OCI-LY7 (cell line): ENCODE measurements around the gene RAD21L1. TPM values are rescaled to one million over a fixed set of nuclear protein-coding genes. Genes with fewer than 3 reads are reported as not detected.

Experiments used
- BruUV-seq: library from RNA; stranded (reverse); fragments of 400-500 nt; replicated peaks from 2 replicates; lab custom pipeline; 2021; lab: Mats Ljungman, UMichigan
- CTCF ChIA-PET: fragments of 300-600 bp; sonication (Branson Sonifier 250); formaldehyde crosslinking; loops from one replicate; lab custom pipeline; 2022; ENCODE audit warnings: antibody characterized with exemption; ENCODE audit not compliant: unreplicated experiment; lab: Charles Lee
- POLR2A ChIA-PET: fragments of 300-600 bp; sonication (Branson Sonifier 250); formaldehyde crosslinking; loops from one replicate; lab custom pipeline; 2022; ENCODE audit warnings: antibody characterized with exemption; lab: Charles Lee
- DNase-seq: peaks from one replicate; pipeline ENCODE4 v3.0.0-alpha.2; 2015; ENCODE audit warnings: low spot score
- H2AFZ ChIP-seq: fragments of 200-600 bp; sonication (generic), shearing (Covaris generic); 2 replicates; pipeline ENCODE4 v1.6.1; 2014; ENCODE audit warnings: mild to moderate bottlenecking, antibody characterized with exemption, low read length, moderate library complexity
- H3K27ac ChIP-seq: fragments of 200-600 bp; sonication (generic); 2 replicates; pipeline ENCODE4 v1.5.1; 2014; ENCODE audit warnings: mixed run types, low read depth, mild to moderate bottlenecking, moderate library complexity, low read length, inconsistent platforms; ENCODE audit not compliant: poor library complexity, severe bottlenecking
- H3K36me3 ChIP-seq: fragments of 200-600 bp; sonication (generic); 2 replicates; pipeline ENCODE4 v1.6.1; 2014; ENCODE audit warnings: mild to moderate bottlenecking, antibody characterized with exemption, low read length, moderate library complexity, mixed read lengths; ENCODE audit not compliant: insufficient read depth
- H3K4me1 ChIP-seq: fragments of 200-600 bp; sonication (generic); 2 replicates; pipeline ENCODE4 v1.5.1; 2014; ENCODE audit warnings: mild to moderate bottlenecking, low read length; ENCODE audit not compliant: insufficient read depth, poor library complexity, severe bottlenecking
- H3K4me2 ChIP-seq: fragments of 200-600 bp; sonication (generic); 2 replicates; pipeline ENCODE4 v1.6.1; 2014; ENCODE audit warnings: mild to moderate bottlenecking, low read length
- H3K4me3 ChIP-seq: fragments of 200-600 bp; sonication (generic); 2 replicates; pipeline ENCODE4 v1.5.1; 2014; ENCODE audit warnings: mild to moderate bottlenecking, low read depth, low read length; ENCODE audit not compliant: poor library complexity, severe bottlenecking
- H3K79me2 ChIP-seq: fragments of 200-600 bp; sonication (generic); 2 replicates; pipeline ENCODE4 v1.6.1; 2016; ENCODE audit warnings: low read depth, mild to moderate bottlenecking, low read length, moderate library complexity, mixed read lengths; ENCODE audit not compliant: insufficient read depth
- H3K9me2 ChIP-seq: fragments of 200-600 bp; sonication (generic); 2 replicates; pipeline ENCODE4 v1.6.1; 2016; ENCODE audit warnings: mild to moderate bottlenecking, low read length, mixed read lengths; ENCODE audit not compliant: insufficient read depth
- H3K9me3 ChIP-seq: fragments of 200-600 bp; sonication (generic); 2 replicates; pipeline ENCODE4 v1.6.1; 2014; ENCODE audit warnings: mild to moderate bottlenecking, mixed run types, low read length, mixed read lengths
- H4K20me1 ChIP-seq: fragments of 200-600 bp; sonication (generic); 2 replicates; pipeline ENCODE4 v1.6.1; 2014; ENCODE audit warnings: mild to moderate bottlenecking, antibody characterized with exemption, low read length, moderate library complexity, mixed read lengths; ENCODE audit not compliant: insufficient read depth
- EZH2phosphoT487 ChIP-seq: fragments of 200-600 bp; sonication (generic); IDR thresholded peaks from 2 replicates; pipeline ENCODE4 v1.6.1; 2018; ENCODE audit warnings: low read depth, borderline replicate concordance, mild to moderate bottlenecking, mixed run types, antibody characterized with exemption, low read length, moderate library complexity, mixed read lengths
- intact Hi-C: fragments of 100-400 bp; cut with micrococcal nuclease; formaldehyde crosslinking; loops from one replicate; pipeline ENCODE4 v1.10.0; 2022; ENCODE audit not compliant: unreplicated experiment
- total RNA-seq, 2 experiments: library from RNA; depleted of rRNA in 1 of 2; stranded (reverse); fragments of >200 nt in 1 of 2; shearing (Covaris generic) in 1 of 2; gene quantifications; 2 replicates each; pipeline ENCODE4 v1.2.3, GENCODE V29; 2014 to 2022
- TF ChIP-seq, protein P1 (sequence below): fragments of 200-600 bp; sonication (generic); conservative IDR thresholded peaks from 2 replicates; pipeline ENCODE4 v1.5.1; 2014; ENCODE audit warnings: mild to moderate bottlenecking, antibody characterized with exemption, low read length, moderate library complexity, mixed read lengths

The RAD21L1 gene
- total RNA-seq, 2 experiments from 2014 or later: not detected

DNA sequence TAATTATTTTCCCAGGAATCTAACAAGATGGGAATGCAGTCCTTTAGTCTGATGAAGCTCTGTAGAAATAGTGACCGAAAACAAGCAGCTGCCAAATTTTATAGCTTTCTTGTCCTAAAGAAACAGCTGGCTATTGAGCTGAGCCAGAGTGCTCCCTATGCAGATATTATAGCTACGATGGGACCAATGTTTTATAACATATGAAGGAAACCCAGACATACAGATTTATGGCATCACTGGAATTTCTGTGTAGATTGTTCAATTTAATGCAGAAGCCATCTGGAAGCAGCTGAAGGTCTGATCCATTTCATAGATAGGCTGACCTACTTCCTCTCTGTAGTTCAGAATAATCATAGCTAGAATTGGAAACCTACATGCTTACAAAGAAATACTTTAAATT is 28.4 kb downstream of the RAD21L1 start:
- Histone ChIP-seq H3K9me3 (no peaks in the 10 kb centered on the region; the same call in 1 of the 2 replicates), H3K9me2 (no peaks in the 10 kb centered on the region), H4K20me1 (no peaks in the 10 kb centered on the region), H3K4me2 (no peak overlapping the region), H3K4me3 (no peak overlapping the region), H3K4me1 (no peaks in the 10 kb centered on the region), H3K79me2 (no peaks in the 10 kb centered on the region), H2AFZ (no peak overlapping the region), H3K36me3 (no peaks in the 10 kb centered on the region), H3K27ac (no peak overlapping the region)
- no peak for DNase-seq
- ChIA-PET POLR2A (interaction anchor here (0.6 to 0.9 kb wide), 3 partner anchors 12 to 48 kb away, joined by 3 to 5 read pairs (median 5); no protein-coding TSS in a partner anchor), CTCF (no interaction called here)
- intact Hi-C loops: no loop called here
- no TSS peak for BruUV-seq
- TF ChIP-seq, protein P1, sequence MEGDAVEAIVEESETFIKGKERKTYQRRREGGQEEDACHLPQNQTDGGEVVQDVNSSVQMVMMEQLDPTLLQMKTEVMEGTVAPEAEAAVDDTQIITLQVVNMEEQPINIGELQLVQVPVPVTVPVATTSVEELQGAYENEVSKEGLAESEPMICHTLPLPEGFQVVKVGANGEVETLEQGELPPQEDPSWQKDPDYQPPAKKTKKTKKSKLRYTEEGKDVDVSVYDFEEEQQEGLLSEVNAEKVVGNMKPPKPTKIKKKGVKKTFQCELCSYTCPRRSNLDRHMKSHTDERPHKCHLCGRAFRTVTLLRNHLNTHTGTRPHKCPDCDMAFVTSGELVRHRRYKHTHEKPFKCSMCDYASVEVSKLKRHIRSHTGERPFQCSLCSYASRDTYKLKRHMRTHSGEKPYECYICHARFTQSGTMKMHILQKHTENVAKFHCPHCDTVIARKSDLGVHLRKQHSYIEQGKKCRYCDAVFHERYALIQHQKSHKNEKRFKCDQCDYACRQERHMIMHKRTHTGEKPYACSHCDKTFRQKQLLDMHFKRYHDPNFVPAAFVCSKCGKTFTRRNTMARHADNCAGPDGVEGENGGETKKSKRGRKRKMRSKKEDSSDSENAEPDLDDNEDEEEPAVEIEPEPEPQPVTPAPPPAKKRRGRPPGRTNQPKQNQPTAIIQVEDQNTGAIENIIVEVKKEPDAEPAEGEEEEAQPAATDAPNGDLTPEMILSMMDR: no peak
- no peak for TF ChIP-seq EZH2phosphoT487

DNA sequence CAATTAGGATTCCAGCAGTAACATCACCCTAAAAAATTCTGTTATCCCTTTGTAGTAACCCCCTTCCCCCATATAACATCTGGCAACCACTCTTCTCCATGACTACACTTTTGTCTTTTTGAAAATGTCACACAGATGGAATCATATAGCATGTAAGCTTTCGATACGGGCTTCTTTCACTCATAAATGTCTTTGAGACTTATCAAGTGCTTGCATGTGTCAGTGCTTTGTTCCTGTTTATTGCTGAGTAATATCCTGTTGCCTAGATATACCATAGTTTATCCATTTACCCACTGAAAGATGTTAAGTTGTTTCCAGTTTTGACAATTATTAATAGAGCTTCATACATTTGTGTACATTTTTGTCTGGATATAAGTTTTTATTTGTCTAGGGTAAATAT is 29.8 kb downstream of the RAD21L1 start:
- TF ChIP-seq, protein P1: no peak
- no peak for TF ChIP-seq EZH2phosphoT487
- no peak overlapping the region for H3K27ac ChIP-seq
- H3K4me3 ChIP-seq: no peak overlapping the region
- CTCF ChIA-PET: no interaction called here
- DNase-seq: no peak
- H2AFZ ChIP-seq: no peak overlapping the region
- H3K36me3 ChIP-seq: no peaks in the 10 kb centered on the region
- no peaks in the 10 kb centered on the region for H4K20me1 ChIP-seq
- no peaks in the 10 kb centered on the region; the same call in 1 of the 2 replicates for H3K9me3 ChIP-seq
- no peaks in the 10 kb centered on the region for H3K79me2 ChIP-seq
- no peaks in the 10 kb centered on the region for H3K4me1 ChIP-seq
- intact Hi-C loops: no loop called here
- no peak overlapping the region for H3K4me2 ChIP-seq
- POLR2A ChIA-PET: interaction anchor here (0.6 kb wide), 1 partner anchor 1661 kb away, joined by 3 read pairs; no protein-coding TSS in a partner anchor
- no TSS peak for BruUV-seq
- no peaks in the 10 kb centered on the region for H3K9me2 ChIP-seq

DNA sequence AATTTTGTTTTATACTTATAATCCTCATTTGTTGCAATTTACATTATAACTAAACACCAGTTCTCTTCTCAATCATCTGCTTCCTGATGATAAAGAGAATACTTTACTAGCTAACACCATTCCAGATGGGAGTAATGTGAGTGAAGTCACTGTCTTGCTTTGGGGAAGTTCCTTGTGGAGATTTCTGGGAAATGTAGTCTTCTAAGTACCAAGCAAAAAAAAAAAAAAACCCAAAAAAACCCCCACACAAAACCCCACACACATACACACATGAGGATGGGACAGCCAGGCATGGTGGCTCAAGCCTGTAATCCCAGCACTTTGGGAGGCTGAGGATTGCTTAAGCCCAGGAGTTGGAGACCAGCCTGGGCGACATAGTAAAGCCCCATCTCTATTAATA is 38.0 kb downstream of the RAD21L1 start:
- intact Hi-C loops: no loop called here
- Histone ChIP-seq H3K4me2 (no peak overlapping the region), H3K4me3 (no peak overlapping the region), H3K36me3 (no peaks in the 10 kb centered on the region), H3K9me2 (no peaks in the 10 kb centered on the region), H3K9me3 (no peaks in the 10 kb centered on the region), H3K79me2 (no peaks in the 10 kb centered on the region), H3K4me1 (no peaks in the 10 kb centered on the region), H2AFZ (no peak overlapping the region), H3K27ac (no peak overlapping the region), H4K20me1 (no peaks in the 10 kb centered on the region)
- no peak for DNase-seq
- POLR2A ChIA-PET: interaction anchor here (0.6 kb wide), 1 partner anchor 168 kb away, joined by 4 read pairs; no protein-coding TSS in a partner anchor
- CTCF ChIA-PET: no interaction called here
- TF ChIP-seq, protein P1: no peak
- TF ChIP-seq EZH2phosphoT487: no peak
- no TSS peak for BruUV-seq
